ENCODE data around the gene YY1.

- TF ChIP-seq CTCF (IDR thresholded peaks at IDR 0.05) (no peak), POLR2A (IDR thresholded peaks at IDR 0.05) (no peak)
Measured at GRCh38 chr14:100239211-100239839, 381 bp downstream of the YY1 start.
